Pancreas (tissue), 10 donors: Measurements from ENCODE around the gene PSTPIP1. TPM values are rescaled to one million over a fixed set of nuclear protein-coding genes. Genes with fewer than 3 reads are reported as not detected.

Experiments used
- ATAC-seq, 4 donors: fragments of 200-7000 bp; cut with Tn5 transposase; one replicate each; pipeline versions ENCODE4 v1.8.0 to v1.9.1; 2020; ENCODE audit warnings: mild to moderate bottlenecking in 4 of 4, moderate library complexity in 4 of 4
- DNase-seq, 6 donors: peaks; one replicate each; pipeline ENCODE4 v3.0.0-alpha.2; 2020
- FAIRE-seq: peaks from 2 replicates; lab custom pipeline; 2012; peaks lifted over from hg19 to GRCh38; lab: Jason Lieb, UNC
- H3K27ac ChIP-seq, 4 donors: fragments of 200-600 bp; sonication (generic); 1 replicate in 3 of 4; 2 replicates in 1 of 4; pipeline versions ENCODE4 v1.5.0 to v1.8.0; 2020
- H3K27me3 ChIP-seq, 4 donors: fragments of 200-600 bp; one replicate each; pipeline ENCODE4 v1.8.0; 2021
- H3K36me3 ChIP-seq, 3 donors: fragments of 200-600 bp; sonication (generic) in 1 of 3; one replicate each; pipeline versions ENCODE4 v1.5.0 to v1.8.0; 2020 to 2021
- H3K4me1 ChIP-seq, 3 donors: fragments of 200-600 bp; one replicate each; pipeline ENCODE4 v1.8.0; 2021
- H3K4me3 ChIP-seq, 4 donors: fragments of 200-600 bp; sonication (generic) in 2 of 4; one replicate each; pipeline versions ENCODE4 v1.5.0 to v1.8.0; 2020 to 2021
- H3K9me3 ChIP-seq, 4 donors: fragments of 200-600 bp; one replicate each; pipeline ENCODE4 v1.8.0; 2021
- whole genome bisulfite sequencing, 2 donors: extraction: QIAGEN DNeasy Blood & Tissue Kit; methylation state at CpG; one replicate each; pipeline ENCODE4 v1.1.7; 2013; 5-methylcytosine and 5-hydroxymethylcytosine counted together
- intact Hi-C, 3 donors: fragments of 100-400 bp; cut with DNase I; formaldehyde crosslinking; loops; one replicate each; pipeline versions ENCODE4 v1.11.1 to v1.14.2; 2022
- polyA plus RNA-seq, 2 donors: library from polyadenylated mRNA; stranded (reverse); fragments of 200-250 nt; gene quantifications; one replicate each; pipeline ENCODE4 v1.2.3, GENCODE V29; 2013
- total RNA-seq, 6 donors: library from RNA; stranded (reverse); fragmentation: NEBNext Ultra II Directional in 4 of 6; extraction: Animal tissue kit (Norgen Biotek cat#: 25700) in 4 of 6; gene quantifications; one replicate each; pipeline versions ENCODE4 v1.2.1 to v1.2.4, GENCODE V29; 2021 to 2023
- TF ChIP-seq, protein P1 (sequence below), 4 donors: fragments of 200-600 bp; sonication (generic) in 3 of 4; IDR thresholded peaks; one replicate each; pipeline versions ENCODE4 v1.5.0 to v1.8.0; 2021; ENCODE audit warnings: antibody characterized with exemption in 4 of 4
- donor health status: healthy with polysubstance abuse.
- donor health status: DM: no; HTN: no; CAD: no; lungs with moderate emphysema.
- donor health status: DM: no; HTN: no; CAD: no.
- donor health status: control.
- donor health status: control.
- donor health status: Bipolar disorder and iron deficiency.
- donor health status: DM: yes; HTN: yes; CAD: no.
- donor health status: DM: no; HTN: no; CAD: no.
- donor health status: DM: no; HTN: no; CAD: no.
- donor health status: DM: yes; HTN: yes; CAD: no.

Gene PSTPIP1
- total and polyA plus RNA-seq, 8 donors = 0.83 to 6.2 (median 3.6) TPM; not detected in 1

DNA sequence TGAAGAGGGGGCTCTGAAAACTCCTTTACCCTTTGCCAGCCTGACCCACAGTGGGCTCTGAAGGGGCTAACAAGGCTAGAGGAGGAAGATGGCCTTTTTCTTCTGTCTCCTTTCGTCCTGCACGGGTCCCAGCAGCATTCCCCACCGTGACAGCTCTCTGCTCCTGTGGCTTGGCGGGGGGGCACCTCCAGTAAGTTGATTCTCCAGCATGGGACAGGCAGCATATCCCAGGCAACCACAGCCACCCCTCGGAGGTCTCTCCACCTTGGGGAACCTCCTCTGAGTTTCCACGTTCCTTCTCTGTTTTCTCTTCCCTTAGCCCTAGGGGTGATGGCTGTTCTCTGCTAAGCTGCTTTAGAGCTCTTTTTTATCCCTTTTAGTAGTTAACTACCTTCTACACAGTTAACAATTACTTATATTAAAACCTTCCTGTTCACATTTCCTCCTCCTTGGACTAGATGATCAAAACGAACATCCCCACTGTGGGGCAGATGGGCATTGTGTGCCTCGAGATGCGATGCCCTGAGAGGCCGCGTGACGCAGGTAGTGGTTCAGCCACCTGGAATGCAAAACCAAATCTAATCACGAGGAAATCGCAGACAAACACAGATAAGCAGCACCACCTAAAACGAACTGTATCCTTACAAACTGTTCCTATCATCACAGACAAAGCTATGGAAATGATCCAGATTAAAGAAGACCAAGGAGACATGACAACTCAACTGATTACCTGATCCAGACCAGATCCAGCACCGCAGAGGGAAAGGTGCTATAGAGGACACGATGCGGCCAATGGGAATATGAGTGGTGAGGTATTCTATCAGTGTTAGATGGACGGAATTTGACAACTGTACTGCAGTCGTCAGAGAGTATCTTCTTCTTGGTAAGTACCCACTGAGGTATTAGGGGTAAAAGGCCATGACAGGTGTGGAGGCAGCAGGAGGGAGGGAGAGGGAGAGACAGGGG is 48.3 kb downstream of the PSTPIP1 start:
- DNase-seq = no peak
- H3K9me3 ChIP-seq = no peaks in the 10 kb centered on the region
- no peak for ATAC-seq
- no peak for FAIRE-seq
- no peaks in the 10 kb centered on the region for H3K4me1 ChIP-seq
- 76 to 77% methylated on average over 20 of the region's 20 CpGs for WGBS, 2 donors
- H3K27ac ChIP-seq = no peak overlapping the region
- no peak overlapping the region for H3K4me3 ChIP-seq
- peaks cover 0 to 12% (median 4%) of the 10 kb centered on the region in 3 donors for H3K36me3 ChIP-seq
- TF ChIP-seq, protein P1, sequence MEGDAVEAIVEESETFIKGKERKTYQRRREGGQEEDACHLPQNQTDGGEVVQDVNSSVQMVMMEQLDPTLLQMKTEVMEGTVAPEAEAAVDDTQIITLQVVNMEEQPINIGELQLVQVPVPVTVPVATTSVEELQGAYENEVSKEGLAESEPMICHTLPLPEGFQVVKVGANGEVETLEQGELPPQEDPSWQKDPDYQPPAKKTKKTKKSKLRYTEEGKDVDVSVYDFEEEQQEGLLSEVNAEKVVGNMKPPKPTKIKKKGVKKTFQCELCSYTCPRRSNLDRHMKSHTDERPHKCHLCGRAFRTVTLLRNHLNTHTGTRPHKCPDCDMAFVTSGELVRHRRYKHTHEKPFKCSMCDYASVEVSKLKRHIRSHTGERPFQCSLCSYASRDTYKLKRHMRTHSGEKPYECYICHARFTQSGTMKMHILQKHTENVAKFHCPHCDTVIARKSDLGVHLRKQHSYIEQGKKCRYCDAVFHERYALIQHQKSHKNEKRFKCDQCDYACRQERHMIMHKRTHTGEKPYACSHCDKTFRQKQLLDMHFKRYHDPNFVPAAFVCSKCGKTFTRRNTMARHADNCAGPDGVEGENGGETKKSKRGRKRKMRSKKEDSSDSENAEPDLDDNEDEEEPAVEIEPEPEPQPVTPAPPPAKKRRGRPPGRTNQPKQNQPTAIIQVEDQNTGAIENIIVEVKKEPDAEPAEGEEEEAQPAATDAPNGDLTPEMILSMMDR (IDR thresholded peaks at IDR 0.05) = no peak
- intact Hi-C loops = no loop called here
- no peaks in the 10 kb centered on the region for H3K27me3 ChIP-seq

DNA sequence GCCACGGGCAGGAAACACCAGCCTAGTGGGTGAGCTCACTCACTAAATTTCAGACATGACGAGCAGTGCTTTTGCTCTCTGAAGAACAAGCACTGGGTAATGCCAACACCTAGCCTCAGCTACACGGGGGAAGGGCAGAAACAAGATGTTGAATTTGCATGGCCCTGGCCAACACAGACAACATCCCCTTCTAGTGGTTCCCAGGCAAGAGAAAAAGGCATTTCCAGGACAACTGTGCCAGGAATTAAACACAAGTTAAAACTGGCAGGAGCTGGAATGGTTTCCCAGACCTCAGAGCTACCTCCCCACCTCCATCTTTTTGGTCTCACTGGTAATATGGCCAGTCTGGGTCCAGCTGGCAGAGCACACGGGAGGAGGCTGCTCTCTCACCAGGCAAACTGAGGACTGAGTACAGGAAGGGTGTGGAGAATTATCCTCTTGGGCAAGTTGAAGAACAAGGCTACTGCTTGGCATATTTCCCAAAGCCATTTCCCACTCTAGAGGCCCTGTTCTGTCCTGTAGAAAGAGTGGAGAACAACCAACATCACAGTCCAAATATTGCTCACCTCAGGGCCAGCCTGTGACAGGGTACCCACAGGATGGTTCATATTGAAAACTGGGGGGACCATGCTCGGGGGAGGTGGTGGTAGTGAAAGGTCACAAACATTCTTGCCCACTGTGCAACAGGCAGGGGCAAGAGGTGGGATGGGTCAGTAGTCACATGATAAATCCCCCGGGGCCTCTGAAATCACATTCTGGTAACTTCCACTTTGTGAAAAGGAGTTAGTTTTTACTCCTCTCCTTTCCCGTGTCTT is 49.5 kb downstream of the PSTPIP1 start:
- TF ChIP-seq, protein P1 (IDR thresholded peaks at IDR 0.05) = no peak
- Histone ChIP-seq H3K4me1 (no peaks in the 10 kb centered on the region), H3K9me3 (no peaks in the 10 kb centered on the region), H3K27ac (no peak overlapping the region), H3K27me3 (no peaks in the 10 kb centered on the region), H3K36me3 (peaks cover 0 to 12% (median 4%) of the 10 kb centered on the region in 3 donors), H3K4me3 (no peak overlapping the region)
- ATAC-seq (peak in 1 of 4 donors; percentile 9), FAIRE-seq (no peak), DNase-seq (no peak)
- WGBS, 2 donors = 89% methylated on average over 7 of the region's 7 CpGs
- intact Hi-C loops = no loop called here

DNA sequence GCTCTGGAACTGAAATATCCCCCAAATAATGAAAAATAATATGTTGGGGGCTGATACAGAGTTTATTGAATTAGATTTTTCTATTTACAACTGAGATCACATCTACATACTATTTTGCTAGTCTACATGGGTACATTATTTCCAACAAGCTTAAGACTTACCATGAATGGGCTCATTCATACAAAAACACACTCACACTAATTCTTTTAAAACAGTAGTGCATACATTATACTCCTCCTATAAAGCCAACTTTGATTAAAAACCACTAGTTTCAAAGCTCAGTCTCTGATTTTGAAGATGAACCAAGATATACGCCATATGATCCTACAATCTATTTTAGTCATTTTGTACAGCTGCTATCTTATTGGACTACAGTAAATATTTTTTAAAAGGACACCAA is 51.1 kb downstream of the PSTPIP1 start:
- ATAC-seq = no peak
- Histone ChIP-seq H3K4me1 (no peaks in the 10 kb centered on the region), H3K27ac (no peak overlapping the region), H3K9me3 (no peaks in the 10 kb centered on the region), H3K4me3 (no peak overlapping the region), H3K27me3 (no peaks in the 10 kb centered on the region), H3K36me3 (peaks cover 0 to 14% (median 4%) of the 10 kb centered on the region in 3 donors)
- intact Hi-C loops = no loop called here
- 90 to 94% methylated on average over 1 of the region's 1 CpG for WGBS, 2 donors
- no peak for FAIRE-seq
- TF ChIP-seq, protein P1 (IDR thresholded peaks at IDR 0.05) = no peak
- no peak for DNase-seq

DNA sequence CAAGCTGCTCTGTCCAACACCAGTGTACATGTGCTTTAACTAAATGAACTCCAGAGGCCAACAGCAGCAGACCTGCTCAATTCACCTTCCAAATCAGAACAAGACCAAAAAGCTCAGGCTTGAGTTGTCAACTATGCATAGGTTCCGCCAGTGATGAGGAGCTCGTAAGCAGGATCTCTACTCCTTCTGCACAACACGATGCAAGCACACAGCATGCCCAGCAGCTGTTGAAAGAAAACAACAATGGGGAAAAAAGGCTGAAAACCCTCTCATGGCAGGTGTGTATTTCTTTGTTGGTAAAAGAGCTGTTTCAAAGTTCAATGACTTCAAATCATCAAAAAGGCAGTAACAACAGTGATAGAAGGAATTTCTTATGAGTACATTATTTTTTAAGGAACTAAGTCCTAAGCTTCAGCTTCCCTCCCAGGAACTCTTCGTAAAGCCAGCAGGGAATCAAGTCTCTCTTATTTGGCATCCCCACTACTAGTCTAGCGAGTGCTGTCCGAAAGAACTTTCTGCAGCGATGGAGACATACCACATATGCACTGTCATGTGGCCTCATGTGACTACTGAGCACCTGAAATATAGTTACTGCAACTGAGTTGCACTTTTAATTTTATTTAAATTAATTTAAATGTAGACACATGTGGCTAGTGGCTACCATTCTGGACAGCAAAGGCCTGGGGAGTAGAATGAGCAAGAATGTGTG is 51.9 kb downstream of the PSTPIP1 start:
- DNase-seq (no peak), FAIRE-seq (no peak), ATAC-seq (no peak)
- H3K4me3 ChIP-seq = no peak overlapping the region
- no peaks in the 10 kb centered on the region for H3K9me3 ChIP-seq
- TF ChIP-seq, protein P1 (IDR thresholded peaks at IDR 0.05) = no peak
- peaks cover 0 to 20% (median 4%) of the 10 kb centered on the region in 3 donors for H3K36me3 ChIP-seq
- H3K27me3 ChIP-seq = no peaks in the 10 kb centered on the region
- intact Hi-C loops = no loop called here
- no peaks in the 10 kb centered on the region for H3K4me1 ChIP-seq
- no peak overlapping the region for H3K27ac ChIP-seq
- 94 to 96% methylated on average over 7 of the region's 7 CpGs for WGBS, 2 donors
